Panc1 (cell line): ENCODE data around the gene GABRA4. TPM values are rescaled to one million over a fixed set of nuclear protein-coding genes. Genes with fewer than 3 reads are reported as not detected.

Source experiments
- ATAC-seq: fragments of 200-7000 bp; cut with Tn5 transposase; 2 replicates; pipeline ENCODE4 v1.9.1; 2020; ENCODE audit warnings: mild to moderate bottlenecking, moderate library complexity
- BruUV-seq: library from RNA; stranded (reverse); fragments of 400-500 nt; replicated peaks from 2 replicates; lab custom pipeline; 2021; lab: Mats Ljungman, UMichigan
- CTCF ChIA-PET: fragments of 300-600 bp; sonication (Branson Sonifier 250); formaldehyde crosslinking; loops from one replicate; lab custom pipeline; 2022; ENCODE audit warnings: antibody characterized with exemption; lab: Charles Lee
- POLR2A ChIA-PET: fragments of 300-600 bp; sonication (Branson Sonifier 250); formaldehyde crosslinking; loops from one replicate; lab custom pipeline; 2022; ENCODE audit warnings: antibody characterized with exemption; lab: Charles Lee
- DNase-seq: peaks from one replicate; pipeline ENCODE4 v3.0.0-alpha.2; 2010; ENCODE audit warnings: low read depth, low spot score
- H3K27ac ChIP-seq: 2 replicates; pipeline ENCODE4 v1.5.1; 2011; ENCODE audit warnings: mild to moderate bottlenecking, low read length, inconsistent platforms
- H3K27me3 ChIP-seq: fragments of 200-500 bp; sonication (Bioruptor generic); 2 replicates; pipeline ENCODE4 v1.6.0; 2014; ENCODE audit warnings: low read length, inconsistent platforms; ENCODE audit not compliant: control insufficient read depth, insufficient read depth
- H3K36me3 ChIP-seq: fragments of 200-500 bp; sonication (Bioruptor generic); 2 replicates; pipeline ENCODE4 v1.5.1; 2014; ENCODE audit warnings: inconsistent platforms, mild to moderate bottlenecking, low read length, moderate library complexity; ENCODE audit not compliant: control insufficient read depth, insufficient read depth
- H3K4me1 ChIP-seq: 2 replicates; pipeline ENCODE4 v1.5.1; 2011; ENCODE audit warnings: inconsistent platforms, mild to moderate bottlenecking, low read length, moderate library complexity; ENCODE audit not compliant: control insufficient read depth, insufficient read depth
- H3K4me3 ChIP-seq, 2 experiments: 2 replicates each; pipeline ENCODE4 v1.5.1; 2011 to 2012; ENCODE audit warnings: low read depth in 2 of 2, low read length in 2 of 2, mild to moderate bottlenecking in 2 of 2, inconsistent platforms in 1 of 2, moderate library complexity in 1 of 2
- H3K9me3 ChIP-seq: fragments of 200-500 bp; sonication (Bioruptor generic); 2 replicates; pipeline ENCODE4 v1.5.1; 2014; ENCODE audit warnings: low read depth, mild to moderate bottlenecking, inconsistent platforms, low read length, moderate library complexity; ENCODE audit not compliant: control insufficient read depth, insufficient read depth
- CTCF ChIP-seq: fragments of 450-650 bp; IDR thresholded peaks from 2 replicates; pipeline ENCODE4 v1.5.1; 2017; ENCODE audit warnings: mild to moderate bottlenecking
- POLR2AphosphoS5 ChIP-seq: IDR thresholded peaks from 2 replicates; pipeline ENCODE4 v1.6.1; 2012; ENCODE audit warnings: mild to moderate bottlenecking, low read depth, low read length, moderate library complexity
- REST ChIP-seq, 2 experiments: IDR thresholded peaks; 2 replicates each; pipeline ENCODE4 v1.6.1; 2011 to 2012; ENCODE audit warnings: low read depth in 2 of 2, control low read depth in 1 of 2, low read length in 1 of 2, mild to moderate bottlenecking in 1 of 2, moderate library complexity in 1 of 2; ENCODE audit not compliant: insufficient read depth in 1 of 2
- SIN3A ChIP-seq: IDR thresholded peaks from 2 replicates; pipeline ENCODE4 v1.6.1; 2012; ENCODE audit warnings: low read depth, mild to moderate bottlenecking, low read length, moderate library complexity, borderline replicate concordance; ENCODE audit not compliant: insufficient read depth
- TCF7L2 ChIP-seq: IDR thresholded peaks from 2 replicates; pipeline ENCODE4 v1.6.1; 2011; ENCODE audit warnings: mild to moderate bottlenecking, low read depth, low read length, inconsistent platforms
- in situ Hi-C: cut with HindIII; loops from 2 replicates; pipeline ENCODE4 v1.10.0; 2016; ENCODE audit warnings: low sequenced_read_pairs, low pct_unique_long_range_greater_than_20kb
- intact Hi-C: fragments of 100-400 bp; cut with micrococcal nuclease; formaldehyde crosslinking; loops from one replicate; pipeline ENCODE4 v1.10.0; 2022; ENCODE audit not compliant: unreplicated experiment
- total RNA-seq: library from RNA; stranded (reverse); gene quantifications from one replicate; pipeline ENCODE4 v1.2.1, GENCODE V29; 2021; ENCODE audit not compliant: unreplicated experiment

Gene GABRA4
- total RNA-seq, 1 experiment from 2014 or later = not detected

GRCh38 chr4:46874811-46875210 is 118.6 kb downstream of the GABRA4 start:
- in situ Hi-C loops (no loop called here), intact Hi-C loops (no loop called here)
- Histone ChIP-seq H3K9me3 (no peaks in the 10 kb centered on the region), H3K27me3 (no peaks in the 10 kb centered on the region), H3K4me1 (no peaks in the 10 kb centered on the region), H3K27ac (no peak overlapping the region), H3K4me3 (no peak overlapping the region), H3K36me3 (no peaks in the 10 kb centered on the region)
- ATAC-seq = no peak
- CTCF ChIA-PET = no interaction called here
- TF ChIP-seq SIN3A (no peak), CTCF (no peak), TCF7L2 (no peak), REST (IDR thresholded peaks at IDR 0.05; ENCODE audit: insufficient read depth in 1 of 2, low read depth in 2 of 2, low read length in 1 of 2) (no peak), POLR2AphosphoS5 (no peak)
- POLR2A ChIA-PET = no interaction called here
- DNase-seq = no peak
- no TSS peak for BruUV-seq

- ChIA-PET CTCF (no interaction called here), POLR2A (no interaction called here)
- TF ChIP-seq POLR2AphosphoS5 = no peak
- no peak for TF ChIP-seq CTCF
- H3K9me3 ChIP-seq = no peaks in the 10 kb centered on the region
- no peaks in the 10 kb centered on the region for H3K36me3 ChIP-seq
- ATAC-seq (no peak), DNase-seq (no peak)
- no peaks in the 10 kb centered on the region for H3K4me1 ChIP-seq
- intact Hi-C loops (no loop called here), in situ Hi-C loops (no loop called here)
- H3K27ac ChIP-seq = no peak overlapping the region
- H3K4me3 ChIP-seq = no peak overlapping the region
- H3K27me3 ChIP-seq = no peaks in the 10 kb centered on the region
- no TSS peak for BruUV-seq
Observed at GRCh38 chr4:46870411-46870810, 123.0 kb downstream of the GABRA4 start.

Other genes with a start within 250 kb of the GABRA4 start
- gene COX7B2, start 84.3 kb downstream of the GABRA4 start, total RNA-seq = not detected
- gene GABRB1, start 38.0 kb upstream of the GABRA4 start, total RNA-seq = not detected